ENCODE measurements around the gene HEBP1. TPM values are rescaled to one million over a fixed set of nuclear protein-coding genes. Genes with fewer than 3 reads are reported as not detected.

HEBP1 gene
- total RNA-seq, 1 donor from 2014 or later = 28.9 TPM

DNA sequence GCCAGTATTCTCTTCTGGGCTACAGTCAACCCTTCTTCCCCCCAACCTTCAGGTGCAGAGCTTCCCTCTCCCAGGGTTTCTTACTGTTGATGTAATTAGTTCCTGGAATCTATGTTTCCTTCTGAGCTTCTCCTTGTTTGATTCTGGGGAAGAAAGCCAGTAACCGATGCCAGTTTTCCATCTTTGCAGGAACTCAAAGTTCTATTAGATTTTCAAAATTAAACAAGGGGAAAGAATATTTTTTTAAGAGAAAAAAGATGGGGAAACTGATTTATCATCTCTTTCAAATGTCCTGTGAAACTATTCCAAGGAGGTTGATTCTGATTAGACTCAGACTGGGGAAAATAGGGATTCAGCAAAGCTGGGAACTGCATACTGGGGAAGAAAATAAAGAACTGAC is 26.2 kb upstream of the HEBP1 start:
- no peak overlapping the region for H2AFZ ChIP-seq (ENCODE audit: low read depth, low read length)
- H3K4me3 ChIP-seq (ENCODE audit: insufficient read depth, low read depth, low read length) = no peak overlapping the region
- H3K4me1 Mint-ChIP-seq (ENCODE audit: low read depth, unreplicated experiment) = no peaks in the 10 kb centered on the region
- no peak for TF ChIP-seq EZH2 (IDR thresholded peaks at IDR 0.05; ENCODE audit: insufficient read depth, low read length)
- TF ChIP-seq, protein P1, sequence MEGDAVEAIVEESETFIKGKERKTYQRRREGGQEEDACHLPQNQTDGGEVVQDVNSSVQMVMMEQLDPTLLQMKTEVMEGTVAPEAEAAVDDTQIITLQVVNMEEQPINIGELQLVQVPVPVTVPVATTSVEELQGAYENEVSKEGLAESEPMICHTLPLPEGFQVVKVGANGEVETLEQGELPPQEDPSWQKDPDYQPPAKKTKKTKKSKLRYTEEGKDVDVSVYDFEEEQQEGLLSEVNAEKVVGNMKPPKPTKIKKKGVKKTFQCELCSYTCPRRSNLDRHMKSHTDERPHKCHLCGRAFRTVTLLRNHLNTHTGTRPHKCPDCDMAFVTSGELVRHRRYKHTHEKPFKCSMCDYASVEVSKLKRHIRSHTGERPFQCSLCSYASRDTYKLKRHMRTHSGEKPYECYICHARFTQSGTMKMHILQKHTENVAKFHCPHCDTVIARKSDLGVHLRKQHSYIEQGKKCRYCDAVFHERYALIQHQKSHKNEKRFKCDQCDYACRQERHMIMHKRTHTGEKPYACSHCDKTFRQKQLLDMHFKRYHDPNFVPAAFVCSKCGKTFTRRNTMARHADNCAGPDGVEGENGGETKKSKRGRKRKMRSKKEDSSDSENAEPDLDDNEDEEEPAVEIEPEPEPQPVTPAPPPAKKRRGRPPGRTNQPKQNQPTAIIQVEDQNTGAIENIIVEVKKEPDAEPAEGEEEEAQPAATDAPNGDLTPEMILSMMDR (IDR thresholded peaks at IDR 0.05; ENCODE audit: insufficient read depth, low read depth, low read length) = no peak
- H3K27ac Mint-ChIP-seq (ENCODE audit: unreplicated experiment) = no peak overlapping the region
- no peaks in the 10 kb centered on the region for H3K36me3 Mint-ChIP-seq (ENCODE audit: low read depth, unreplicated experiment)
- H3K4me3 Mint-ChIP-seq (ENCODE audit: unreplicated experiment) = no peak overlapping the region
- H3K4me1 ChIP-seq (ENCODE audit: insufficient read depth, low read length) = no peaks in the 10 kb centered on the region
- no peaks in the 10 kb centered on the region for H3K36me3 ChIP-seq (ENCODE audit: insufficient read depth, low read length)
- H3K27me3 ChIP-seq (ENCODE audit: insufficient read depth, low read length) = peaks cover 2% of the 10 kb centered on the region
- H3K4me2 ChIP-seq (ENCODE audit: low read length) = no peak overlapping the region
- H4K20me1 ChIP-seq (ENCODE audit: insufficient read depth, low read length) = no peaks in the 10 kb centered on the region
- H3K9me3 ChIP-seq (ENCODE audit: insufficient read depth, low read depth, low read length) = no peaks in the 10 kb centered on the region
- peaks cover 3% of the 10 kb centered on the region for H3K27me3 Mint-ChIP-seq (ENCODE audit: low read depth, unreplicated experiment)
- FAIRE-seq = no peak
- DNase-seq (ENCODE audit: low read depth) = no peak
- H3K9ac ChIP-seq (ENCODE audit: low read length) = no peak overlapping the region
- no peak overlapping the region for H3K27ac ChIP-seq (ENCODE audit: low read depth, low read length)
- no peaks in the 10 kb centered on the region for H3K9me3 Mint-ChIP-seq (ENCODE audit: unreplicated experiment)
- no peaks in the 10 kb centered on the region for H3K79me2 ChIP-seq (ENCODE audit: insufficient read depth, low read length)

DNA sequence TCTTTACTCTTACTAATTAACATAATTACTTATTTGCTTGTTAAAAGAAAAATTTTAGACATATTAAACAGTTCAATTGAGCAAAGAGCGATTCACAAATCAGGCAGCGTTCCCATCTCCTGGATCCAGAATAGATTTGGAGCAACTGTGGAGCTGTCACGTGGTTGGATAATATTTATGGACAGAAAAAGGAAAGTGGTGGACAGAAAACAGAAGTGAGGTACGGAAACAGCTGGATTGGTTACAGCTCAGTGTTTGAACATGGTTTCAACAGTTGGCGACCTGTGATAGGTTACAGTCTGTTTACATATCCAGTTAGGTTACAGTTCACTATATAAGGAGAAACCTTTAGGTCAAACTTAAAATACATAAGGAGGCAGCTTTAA is 24.5 kb upstream of the HEBP1 start:
- no peak overlapping the region for H3K27ac Mint-ChIP-seq (ENCODE audit: unreplicated experiment)
- no peaks in the 10 kb centered on the region for H3K36me3 Mint-ChIP-seq (ENCODE audit: low read depth, unreplicated experiment)
- H3K4me1 Mint-ChIP-seq (ENCODE audit: low read depth, unreplicated experiment) = no peaks in the 10 kb centered on the region
- H3K4me2 ChIP-seq (ENCODE audit: low read length) = no peak overlapping the region
- no peaks in the 10 kb centered on the region for H3K9me3 ChIP-seq (ENCODE audit: insufficient read depth, low read depth, low read length)
- H3K9ac ChIP-seq (ENCODE audit: low read length) = no peak overlapping the region
- no peak overlapping the region for H3K27ac ChIP-seq (ENCODE audit: low read depth, low read length)
- H3K27me3 Mint-ChIP-seq (ENCODE audit: low read depth, unreplicated experiment) = peaks cover 4% of the 10 kb centered on the region
- H4K20me1 ChIP-seq (ENCODE audit: insufficient read depth, low read length) = no peaks in the 10 kb centered on the region
- no peaks in the 10 kb centered on the region for H3K79me2 ChIP-seq (ENCODE audit: insufficient read depth, low read length)
- H3K4me1 ChIP-seq (ENCODE audit: insufficient read depth, low read length) = no peaks in the 10 kb centered on the region
- no peak for TF ChIP-seq EZH2 (IDR thresholded peaks at IDR 0.05; ENCODE audit: insufficient read depth, low read length)
- TF ChIP-seq, protein P1 (IDR thresholded peaks at IDR 0.05; ENCODE audit: insufficient read depth, low read depth, low read length) = no peak
- no peaks in the 10 kb centered on the region for H3K36me3 ChIP-seq (ENCODE audit: insufficient read depth, low read length)
- H3K9me3 Mint-ChIP-seq (ENCODE audit: unreplicated experiment) = no peaks in the 10 kb centered on the region
- H3K4me3 Mint-ChIP-seq (ENCODE audit: unreplicated experiment) = no peak overlapping the region
- FAIRE-seq = no peak
- peaks cover 2% of the 10 kb centered on the region for H3K27me3 ChIP-seq (ENCODE audit: insufficient read depth, low read length)
- no peak for DNase-seq (ENCODE audit: low read depth)
- H3K4me3 ChIP-seq (ENCODE audit: insufficient read depth, low read depth, low read length) = no peak overlapping the region
- H2AFZ ChIP-seq (ENCODE audit: low read depth, low read length) = no peak overlapping the region

DNA sequence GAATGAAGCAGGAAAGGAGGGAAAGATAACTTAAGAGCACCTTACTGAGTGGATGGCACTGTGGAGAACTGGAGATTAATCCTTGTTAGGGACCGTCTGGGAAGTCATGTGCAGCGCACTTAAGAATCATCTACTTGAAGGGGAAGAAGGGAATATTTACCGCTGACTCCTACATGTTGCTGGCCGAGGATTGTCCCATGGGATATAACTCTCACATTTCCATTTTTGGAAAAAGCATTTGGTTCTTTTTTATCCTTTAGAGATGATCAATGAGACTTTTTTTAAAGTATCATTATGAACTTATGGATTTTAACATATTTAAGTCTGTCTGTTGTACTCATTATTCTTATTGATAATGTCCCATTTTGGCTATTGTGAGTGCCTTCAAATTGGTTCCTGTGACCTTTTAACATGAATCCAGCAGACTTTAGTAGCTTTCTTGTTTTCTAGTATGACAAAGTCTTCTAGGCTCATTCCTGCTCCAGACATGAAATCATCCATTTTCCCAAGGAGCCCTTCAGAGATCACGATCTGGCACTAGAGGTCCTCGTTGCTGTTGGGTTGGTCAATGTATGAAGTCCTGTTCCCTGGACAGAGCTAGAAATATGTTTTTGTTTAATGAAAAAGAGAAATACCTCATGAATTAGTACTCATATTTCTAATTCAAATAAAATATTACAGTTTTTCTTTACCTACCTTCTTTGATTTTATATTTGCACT is 23.9 kb upstream of the HEBP1 start:
- H3K4me1 ChIP-seq (ENCODE audit: insufficient read depth, low read length) = no peaks in the 10 kb centered on the region
- DNase-seq (ENCODE audit: low read depth) (no peak), FAIRE-seq (no peak)
- no peaks in the 10 kb centered on the region for H3K79me2 ChIP-seq (ENCODE audit: insufficient read depth, low read length)
- H3K36me3 Mint-ChIP-seq (ENCODE audit: low read depth, unreplicated experiment) = no peaks in the 10 kb centered on the region
- no peaks in the 10 kb centered on the region for H3K4me1 Mint-ChIP-seq (ENCODE audit: low read depth, unreplicated experiment)
- peaks cover 2% of the 10 kb centered on the region for H3K27me3 Mint-ChIP-seq (ENCODE audit: low read depth, unreplicated experiment)
- no peaks in the 10 kb centered on the region for H3K27me3 ChIP-seq (ENCODE audit: insufficient read depth, low read length)
- no peak overlapping the region for H3K4me3 ChIP-seq (ENCODE audit: insufficient read depth, low read depth, low read length)
- H3K9me3 Mint-ChIP-seq (ENCODE audit: unreplicated experiment) = no peaks in the 10 kb centered on the region
- H3K4me3 Mint-ChIP-seq (ENCODE audit: unreplicated experiment) = no peak overlapping the region
- no peak overlapping the region for H3K9ac ChIP-seq (ENCODE audit: low read length)
- no peak overlapping the region for H2AFZ ChIP-seq (ENCODE audit: low read depth, low read length)
- H4K20me1 ChIP-seq (ENCODE audit: insufficient read depth, low read length) = no peaks in the 10 kb centered on the region
- no peak overlapping the region for H3K27ac ChIP-seq (ENCODE audit: low read depth, low read length)
- no peak overlapping the region for H3K27ac Mint-ChIP-seq (ENCODE audit: unreplicated experiment)
- TF ChIP-seq EZH2 (IDR thresholded peaks at IDR 0.05; ENCODE audit: insufficient read depth, low read length) = no peak
- TF ChIP-seq, protein P1 (IDR thresholded peaks at IDR 0.05; ENCODE audit: insufficient read depth, low read depth, low read length) = no peak
- no peak overlapping the region for H3K4me2 ChIP-seq (ENCODE audit: low read length)
- no peaks in the 10 kb centered on the region for H3K9me3 ChIP-seq (ENCODE audit: insufficient read depth, low read depth, low read length)
- H3K36me3 ChIP-seq (ENCODE audit: insufficient read depth, low read length) = no peaks in the 10 kb centered on the region

Data from astrocyte (in vitro differentiated cells and primary cell).